ENCODE data around the gene RCAN1.

DNA sequence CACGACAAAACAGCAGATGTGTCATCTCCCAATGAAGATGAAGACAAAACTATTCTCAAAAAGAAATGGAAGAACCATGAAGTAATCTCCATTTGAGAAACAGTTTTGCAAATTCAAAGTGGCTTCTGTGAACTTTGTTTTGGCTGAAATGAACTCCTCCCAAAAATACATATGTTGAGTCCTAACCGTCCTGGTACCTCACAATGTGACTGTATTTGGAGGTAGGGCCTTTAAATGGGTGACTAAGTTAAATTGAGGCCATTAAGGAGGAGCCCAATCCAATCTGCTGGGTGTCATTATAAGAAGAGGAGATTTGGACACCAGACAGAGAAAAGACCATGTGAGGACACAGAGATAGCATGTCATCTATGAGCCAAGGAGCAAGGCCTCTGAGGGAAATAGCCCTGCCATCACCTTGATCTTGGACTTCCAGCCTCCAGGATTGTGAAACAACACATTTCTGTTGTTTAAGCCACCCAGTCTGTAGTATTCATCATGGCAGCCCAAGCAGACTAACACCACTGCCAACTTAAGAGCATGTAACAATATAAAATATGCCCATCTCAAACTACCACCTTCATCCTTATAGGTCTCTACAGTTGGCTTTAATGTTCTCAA, 64.6 kb downstream of the RCAN1 start:
- no peak for TF ChIP-seq CTCF (IDR thresholded peaks at IDR 0.05; ENCODE audit: low read depth, low read length)
- no peak for TF ChIP-seq EZH2phosphoT487 (IDR thresholded peaks at IDR 0.05; ENCODE audit: low read depth)

Data from OCI-LY3 (cell line).